ENCODE measurements around the gene SPTAN1. TPM values are rescaled to one million over a fixed set of nuclear protein-coding genes. Genes with fewer than 3 reads are reported as not detected.
A peak's percentile ranks its signal among the peaks of the same experiment; 100 is the strongest.
"Not testable (repeated sequence)": the region's sequence is repeated elsewhere in the genome, so short reads cannot be mapped to it uniquely, and the experiment has no call there.

The SPTAN1 gene
- 287 and 353 TPM in 2 replicates for polyA plus RNA-seq
- polyA minus RNA-seq: 653 and 675 TPM in 2 replicates

DNA sequence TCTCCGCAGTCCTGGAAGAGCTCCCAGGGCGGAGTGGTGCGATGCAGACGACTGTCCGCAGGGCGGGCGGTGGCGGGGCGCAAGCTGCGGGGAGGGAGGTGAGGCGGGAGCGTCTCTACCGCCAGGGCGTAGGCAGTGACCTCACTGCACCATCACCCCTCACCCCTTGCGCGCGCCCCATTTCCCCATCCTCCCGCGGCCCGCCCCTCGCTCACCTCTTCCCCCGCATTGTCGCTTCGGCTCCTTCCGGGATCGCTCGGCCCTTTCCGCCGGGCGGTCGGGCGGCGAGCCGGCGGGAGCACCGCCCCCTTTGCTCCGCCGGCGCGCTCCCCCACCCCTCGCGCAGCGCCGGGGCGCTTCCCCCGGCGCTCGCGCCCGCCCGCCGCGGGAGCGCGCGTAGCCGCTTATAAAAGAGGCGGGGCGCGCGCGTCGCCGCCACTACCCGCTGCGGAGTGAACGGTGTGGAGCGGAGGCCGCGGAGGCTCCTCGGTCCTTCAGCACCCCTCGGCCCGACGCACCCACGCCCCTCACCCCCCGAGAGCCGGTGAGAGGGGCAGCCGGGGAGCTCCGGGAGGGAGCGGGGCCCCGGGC is at the start of gene SPTAN1:
SPTAN1 (plus strand) TSS at position 435 of the 591 bp plus-strand sequence. CDS start 14,154 bp downstream, outside the sequence.
- Histone ChIP-seq H4K20me1 (ENCODE audit: insufficient read depth) (peaks cover 14% of the 10 kb centered on the region), H2AFZ (ENCODE audit: low read depth, low read length) (peak within 1 kb of the TSS; percentile 51), H3K79me2 (replicated peaks; ENCODE audit: insufficient read depth, low read length) (peaks cover 49% of the 10 kb centered on the region), H3K27ac (ENCODE audit: low read length) (peak within 1 kb of the TSS; percentile 92), H3F3A (ENCODE audit: insufficient read depth, low read length, poor library complexity, severe bottlenecking) (peaks cover 12% of the 10 kb centered on the region), H3K9me2 (ENCODE audit: insufficient read depth, low read length) (no peaks in the 10 kb centered on the region), H3K36me3 (ENCODE audit: insufficient read depth, low read length) (no peaks in the 10 kb centered on the region), H3K9ac (ENCODE audit: low read length) (peak within 1 kb of the TSS; percentile 98), H3K27me3 (ENCODE audit: insufficient read depth, low read depth, low read length) (no peaks in the 10 kb centered on the region), H3K4me2 (ENCODE audit: low read length) (peak within 1 kb of the TSS; percentile 96), H3K9me3 (ENCODE audit: low read length) (no peaks in the 10 kb centered on the region), H3K4me3 (ENCODE audit: low read length) (peak within 1 kb of the TSS; percentile 98)
- TF ChIP-seq, protein P1, sequence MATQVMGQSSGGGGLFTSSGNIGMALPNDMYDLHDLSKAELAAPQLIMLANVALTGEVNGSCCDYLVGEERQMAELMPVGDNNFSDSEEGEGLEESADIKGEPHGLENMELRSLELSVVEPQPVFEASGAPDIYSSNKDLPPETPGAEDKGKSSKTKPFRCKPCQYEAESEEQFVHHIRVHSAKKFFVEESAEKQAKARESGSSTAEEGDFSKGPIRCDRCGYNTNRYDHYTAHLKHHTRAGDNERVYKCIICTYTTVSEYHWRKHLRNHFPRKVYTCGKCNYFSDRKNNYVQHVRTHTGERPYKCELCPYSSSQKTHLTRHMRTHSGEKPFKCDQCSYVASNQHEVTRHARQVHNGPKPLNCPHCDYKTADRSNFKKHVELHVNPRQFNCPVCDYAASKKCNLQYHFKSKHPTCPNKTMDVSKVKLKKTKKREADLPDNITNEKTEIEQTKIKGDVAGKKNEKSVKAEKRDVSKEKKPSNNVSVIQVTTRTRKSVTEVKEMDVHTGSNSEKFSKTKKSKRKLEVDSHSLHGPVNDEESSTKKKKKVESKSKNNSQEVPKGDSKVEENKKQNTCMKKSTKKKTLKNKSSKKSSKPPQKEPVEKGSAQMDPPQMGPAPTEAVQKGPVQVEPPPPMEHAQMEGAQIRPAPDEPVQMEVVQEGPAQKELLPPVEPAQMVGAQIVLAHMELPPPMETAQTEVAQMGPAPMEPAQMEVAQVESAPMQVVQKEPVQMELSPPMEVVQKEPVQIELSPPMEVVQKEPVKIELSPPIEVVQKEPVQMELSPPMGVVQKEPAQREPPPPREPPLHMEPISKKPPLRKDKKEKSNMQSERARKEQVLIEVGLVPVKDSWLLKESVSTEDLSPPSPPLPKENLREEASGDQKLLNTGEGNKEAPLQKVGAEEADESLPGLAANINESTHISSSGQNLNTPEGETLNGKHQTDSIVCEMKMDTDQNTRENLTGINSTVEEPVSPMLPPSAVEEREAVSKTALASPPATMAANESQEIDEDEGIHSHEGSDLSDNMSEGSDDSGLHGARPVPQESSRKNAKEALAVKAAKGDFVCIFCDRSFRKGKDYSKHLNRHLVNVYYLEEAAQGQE (IDR thresholded peaks at IDR 0.05; ENCODE audit: borderline replicate concordance): peak; percentile 90
- TF ChIP-seq POLR2AphosphoS5 (IDR thresholded peaks at IDR 0.05) (peak; percentile 93), RAD21 (conservative IDR thresholded peaks at IDR 0.05) (no peak), MXI1 (conservative IDR thresholded peaks at IDR 0.05; ENCODE audit: poor library complexity, severe bottlenecking) (peak; percentile 74), EZH2 (IDR thresholded peaks at IDR 0.05; ENCODE audit: borderline replicate concordance, insufficient read depth, low read length, poor library complexity, severe bottlenecking) (no peak), TAF1 (IDR thresholded peaks at IDR 0.05; ENCODE audit: low read depth) (peak; percentile 85), EP300 (conservative IDR thresholded peaks at IDR 0.05; ENCODE audit: poor library complexity, severe bottlenecking) (peak; percentile 40), SMC3 (conservative IDR thresholded peaks at IDR 0.05; ENCODE audit: poor library complexity) (no peak)

DNA sequence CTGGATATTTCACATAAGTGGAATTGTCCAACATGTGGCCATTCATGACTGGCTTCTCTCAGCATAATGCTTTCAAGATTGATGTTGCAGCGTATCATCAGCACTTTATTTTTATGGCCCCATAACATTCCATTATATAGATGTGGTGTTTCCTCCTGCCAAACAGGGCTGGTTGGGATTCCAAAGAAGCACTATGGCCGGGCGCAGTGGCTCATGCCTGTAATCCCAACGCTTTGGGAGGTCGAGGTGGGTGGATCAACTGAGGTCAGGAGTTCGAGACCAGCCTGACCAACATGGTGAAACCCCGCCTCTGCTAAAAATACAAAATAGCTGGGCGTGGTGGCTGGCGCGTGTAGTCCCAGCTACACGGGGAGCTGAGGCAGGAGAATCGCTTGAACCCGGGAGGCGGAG is 49.0 kb upstream of the SPTAN1 start:
- not testable (repeated sequence) for H3K27ac ChIP-seq (ENCODE audit: low read length); H2AFZ ChIP-seq (ENCODE audit: low read depth, low read length); H3K4me2 ChIP-seq (ENCODE audit: low read length)

DNA sequence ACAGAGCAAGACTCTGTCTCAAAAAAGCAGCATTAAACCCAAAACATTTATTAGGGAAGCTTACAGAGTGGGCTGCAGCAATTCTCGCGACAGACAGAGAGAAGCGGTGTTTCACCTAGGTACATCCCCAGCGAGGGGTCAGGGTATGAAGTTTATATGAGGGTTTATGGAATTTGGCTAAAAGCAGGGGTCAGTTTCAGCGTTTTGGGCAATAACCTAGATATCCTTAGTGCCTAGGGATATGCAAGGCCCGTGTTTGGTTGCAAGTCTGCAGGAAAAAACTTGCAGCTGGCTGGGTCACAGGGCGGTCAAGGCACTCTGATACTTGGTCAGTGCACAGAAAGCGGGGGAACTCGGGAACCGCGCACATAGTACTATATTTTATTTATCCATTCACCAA is 48.5 kb upstream of the SPTAN1 start:
- no peaks in the 10 kb centered on the region for H4K20me1 ChIP-seq (ENCODE audit: insufficient read depth)
- no peaks in the 10 kb centered on the region for H3F3A ChIP-seq (ENCODE audit: insufficient read depth, low read length, poor library complexity, severe bottlenecking)
- no peak overlapping the region for H3K9ac ChIP-seq (ENCODE audit: low read length)

More for the DNA sequence above, 49.0 kb upstream of the SPTAN1 start:
- not testable (repeated sequence) for H3K9ac ChIP-seq (ENCODE audit: low read length); H3K4me3 ChIP-seq (ENCODE audit: low read length); H3K27me3 ChIP-seq (ENCODE audit: insufficient read depth, low read depth, low read length); H3K9me3 ChIP-seq (ENCODE audit: low read length); H3F3A ChIP-seq (ENCODE audit: insufficient read depth, low read length, poor library complexity, severe bottlenecking); H3K79me2 ChIP-seq (replicated peaks; ENCODE audit: insufficient read depth, low read length); H3K9me2 ChIP-seq (ENCODE audit: insufficient read depth, low read length); H3K36me3 ChIP-seq (ENCODE audit: insufficient read depth, low read length); H4K20me1 ChIP-seq (ENCODE audit: insufficient read depth)

More for the DNA sequence above, 48.5 kb upstream of the SPTAN1 start:
- Histone ChIP-seq H3K27me3 (ENCODE audit: insufficient read depth, low read depth, low read length) (no peaks in the 10 kb centered on the region), H3K36me3 (ENCODE audit: insufficient read depth, low read length) (no peaks in the 10 kb centered on the region), H3K4me2 (ENCODE audit: low read length) (peak overlapping the region; percentile 69), H2AFZ (ENCODE audit: low read depth, low read length) (peak overlapping the region; percentile 81), H3K4me3 (ENCODE audit: low read length) (peak overlapping the region; percentile 99), H3K79me2 (replicated peaks; ENCODE audit: insufficient read depth, low read length) (peaks cover 8% of the 10 kb centered on the region), H3K9me3 (ENCODE audit: low read length) (no peaks in the 10 kb centered on the region), H3K27ac (ENCODE audit: low read length) (no peak overlapping the region), H3K9me2 (ENCODE audit: insufficient read depth, low read length) (no peaks in the 10 kb centered on the region)
- no peak for TF ChIP-seq TAF1 (IDR thresholded peaks at IDR 0.05; ENCODE audit: low read depth)
- no peak for TF ChIP-seq RAD21 (conservative IDR thresholded peaks at IDR 0.05)
- TF ChIP-seq, protein P1 (IDR thresholded peaks at IDR 0.05; ENCODE audit: borderline replicate concordance): no peak
- no peak for TF ChIP-seq POLR2AphosphoS5 (IDR thresholded peaks at IDR 0.05)
- no peak for TF ChIP-seq MXI1 (conservative IDR thresholded peaks at IDR 0.05; ENCODE audit: poor library complexity, severe bottlenecking)
- TF ChIP-seq, protein P2, sequence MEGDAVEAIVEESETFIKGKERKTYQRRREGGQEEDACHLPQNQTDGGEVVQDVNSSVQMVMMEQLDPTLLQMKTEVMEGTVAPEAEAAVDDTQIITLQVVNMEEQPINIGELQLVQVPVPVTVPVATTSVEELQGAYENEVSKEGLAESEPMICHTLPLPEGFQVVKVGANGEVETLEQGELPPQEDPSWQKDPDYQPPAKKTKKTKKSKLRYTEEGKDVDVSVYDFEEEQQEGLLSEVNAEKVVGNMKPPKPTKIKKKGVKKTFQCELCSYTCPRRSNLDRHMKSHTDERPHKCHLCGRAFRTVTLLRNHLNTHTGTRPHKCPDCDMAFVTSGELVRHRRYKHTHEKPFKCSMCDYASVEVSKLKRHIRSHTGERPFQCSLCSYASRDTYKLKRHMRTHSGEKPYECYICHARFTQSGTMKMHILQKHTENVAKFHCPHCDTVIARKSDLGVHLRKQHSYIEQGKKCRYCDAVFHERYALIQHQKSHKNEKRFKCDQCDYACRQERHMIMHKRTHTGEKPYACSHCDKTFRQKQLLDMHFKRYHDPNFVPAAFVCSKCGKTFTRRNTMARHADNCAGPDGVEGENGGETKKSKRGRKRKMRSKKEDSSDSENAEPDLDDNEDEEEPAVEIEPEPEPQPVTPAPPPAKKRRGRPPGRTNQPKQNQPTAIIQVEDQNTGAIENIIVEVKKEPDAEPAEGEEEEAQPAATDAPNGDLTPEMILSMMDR (IDR thresholded peaks at IDR 0.05; ENCODE audit: poor library complexity, severe bottlenecking): no peak
- no peak for TF ChIP-seq EZH2 (IDR thresholded peaks at IDR 0.05; ENCODE audit: borderline replicate concordance, insufficient read depth, low read length, poor library complexity, severe bottlenecking)
